NCI-H187 (cell line): ENCODE results near the gene LMCD1.

ENCODE experiments used
- DNase-seq, 2 experiments: peaks; one replicate each; lab custom pipeline; 2025; lab: John Stamatoyannopoulos, UW

The LMCD1 gene

DNA sequence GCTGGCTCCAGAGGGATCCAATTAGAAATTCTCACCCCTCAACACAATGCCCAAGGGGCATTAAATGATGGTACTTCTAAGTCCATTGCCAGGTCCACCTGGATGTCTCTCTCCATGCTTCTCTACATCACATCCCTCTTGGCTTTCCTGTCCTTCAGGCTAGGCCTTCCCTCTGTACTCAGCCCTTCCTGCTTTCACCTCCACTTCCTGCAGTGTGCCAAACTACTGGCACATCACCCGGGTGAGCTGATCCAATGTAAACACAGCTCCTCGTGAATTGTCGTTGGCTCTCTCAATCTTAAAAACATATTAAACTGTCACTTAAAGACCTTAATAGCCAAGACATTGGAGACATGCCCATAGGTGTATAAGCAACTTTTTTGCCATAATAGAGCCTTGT, 4.0 kb downstream of the LMCD1 start:
- DNase-seq = no peak

DNA sequence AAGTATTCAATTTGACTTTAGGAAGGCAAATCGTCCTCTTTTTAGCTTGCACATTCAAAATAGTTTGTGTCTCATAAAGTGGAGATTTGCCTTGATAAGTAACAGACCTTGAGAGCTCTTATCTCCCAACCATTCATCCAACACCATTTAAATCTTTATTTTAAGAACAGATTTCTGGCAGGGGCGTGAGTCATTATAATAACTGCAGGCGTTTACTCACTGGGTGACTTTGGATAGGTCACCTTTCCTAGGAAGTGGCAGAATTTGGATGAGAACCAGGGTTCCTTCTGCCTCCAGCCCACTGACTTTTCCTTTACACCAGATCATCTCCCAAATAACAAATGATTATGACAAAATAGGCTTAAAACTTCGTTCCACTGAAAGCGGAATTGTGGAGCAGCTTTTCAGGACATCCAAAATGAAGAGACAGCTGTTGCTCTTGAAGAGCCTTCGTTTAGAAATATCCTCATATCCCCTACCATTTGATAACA, 5.0 kb downstream of the LMCD1 start:
- DNase-seq = no peak

DNA sequence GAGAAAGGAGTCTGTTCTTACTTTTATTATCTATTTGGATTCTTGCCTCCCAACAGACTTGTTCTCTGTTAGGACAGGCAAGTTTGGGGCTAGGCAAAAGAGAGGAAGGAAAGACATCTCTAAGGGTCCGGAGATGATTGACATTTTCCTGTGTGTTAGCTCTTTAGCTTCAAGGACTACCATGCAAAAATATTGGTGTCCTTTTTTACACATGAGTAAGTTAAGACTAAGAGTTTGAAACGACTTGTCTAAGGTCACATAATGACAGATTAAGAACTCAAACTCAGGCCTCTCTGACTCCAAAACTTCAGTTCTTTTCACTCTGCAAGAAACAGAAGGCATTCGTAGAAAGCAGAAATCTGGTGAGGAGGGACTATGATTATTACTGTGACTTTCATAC, 5.9 kb downstream of the LMCD1 start:
- no peak for DNase-seq

GRCh38 chr3:8509961-8510360, 8.3 kb downstream of the LMCD1 start:
- no peak for DNase-seq

DNA sequence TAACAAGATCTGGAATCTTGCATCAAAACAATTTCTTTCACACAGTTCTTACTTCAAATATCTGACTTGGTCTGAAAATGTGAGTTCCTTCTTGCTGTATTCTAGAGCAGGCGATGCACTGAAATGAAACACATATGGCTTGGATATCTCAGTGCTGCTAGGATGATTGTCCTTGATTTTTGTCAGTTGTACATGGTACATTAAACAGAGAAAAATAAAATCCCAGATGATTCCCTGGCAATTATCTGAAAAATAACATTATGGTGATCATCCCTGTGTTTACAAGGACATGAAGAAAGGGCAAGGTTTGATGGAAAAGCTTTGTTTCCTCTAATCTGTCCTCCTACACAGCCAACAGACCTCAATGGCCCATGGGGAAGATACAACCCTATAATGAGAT, 10.6 kb downstream of the LMCD1 start:
- DNase-seq = no peak

GRCh38 chr3:8516047-8516661, 14.5 kb downstream of the LMCD1 start:
- no peak for DNase-seq

DNA sequence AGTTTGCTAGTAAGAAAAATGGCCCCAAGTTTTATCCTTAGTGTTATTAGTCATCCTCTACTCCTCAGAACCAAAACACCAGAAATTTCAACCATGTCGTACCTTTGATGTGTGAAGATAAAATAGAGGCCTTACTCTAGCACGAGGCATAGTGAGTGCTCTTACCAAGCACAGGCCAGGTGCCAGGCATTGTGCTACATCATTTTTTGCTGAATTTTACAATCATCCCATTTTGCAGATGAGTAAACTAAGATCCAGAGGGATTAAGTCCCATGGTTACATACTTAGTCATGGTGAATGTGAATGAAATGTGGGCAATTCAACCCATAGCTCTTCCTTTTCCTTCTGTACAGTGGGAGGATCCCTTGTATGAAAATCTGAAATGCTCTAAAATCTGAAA, 15.2 kb downstream of the LMCD1 start:
- no peak for DNase-seq

- no peak for DNase-seq
Measured at GRCh38 chr3:8517487-8517886, 15.9 kb downstream of the LMCD1 start.

DNA sequence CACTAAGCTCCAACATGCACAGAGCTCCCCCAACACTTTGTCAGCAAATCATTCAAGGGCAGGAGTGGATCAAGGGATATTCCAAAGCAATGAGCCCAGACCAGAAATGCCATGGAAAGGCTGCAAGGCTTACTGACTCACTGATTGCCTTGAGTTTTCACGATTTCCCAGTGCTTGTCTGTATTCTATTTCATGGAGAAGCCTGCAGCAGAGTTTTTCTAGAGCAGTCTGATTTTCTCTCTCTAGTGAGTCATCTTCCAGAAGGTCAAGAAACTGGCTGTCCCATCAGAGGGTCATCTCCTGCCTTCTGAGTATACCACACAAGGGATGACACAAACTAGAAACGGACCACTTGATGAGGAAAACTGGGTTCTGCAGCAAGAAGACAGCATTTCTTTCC, 16.5 kb downstream of the LMCD1 start:
- no peak for DNase-seq

DNA sequence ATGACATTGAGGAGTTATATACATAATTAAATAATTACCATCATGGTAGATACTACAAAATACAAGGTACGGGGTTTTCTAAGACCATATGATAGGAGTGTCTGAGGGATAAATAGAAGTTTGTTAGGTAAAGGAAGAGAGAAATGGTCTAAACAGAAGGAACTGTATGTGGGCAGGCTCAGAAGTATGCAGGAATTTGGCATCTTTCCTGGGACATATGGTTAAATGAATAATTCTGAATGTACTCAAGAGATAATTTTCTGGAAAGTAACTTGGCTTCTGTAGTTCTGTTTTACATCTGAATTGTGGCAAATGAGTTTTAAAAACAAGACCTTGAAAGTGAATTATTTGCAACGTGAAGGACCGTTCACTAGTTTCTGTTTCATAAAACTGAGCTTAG, 17.5 kb downstream of the LMCD1 start:
- DNase-seq = no peak

- DNase-seq = no peak
Measured at GRCh38 chr3:8519774-8520448, 18.3 kb downstream of the LMCD1 start.

DNA sequence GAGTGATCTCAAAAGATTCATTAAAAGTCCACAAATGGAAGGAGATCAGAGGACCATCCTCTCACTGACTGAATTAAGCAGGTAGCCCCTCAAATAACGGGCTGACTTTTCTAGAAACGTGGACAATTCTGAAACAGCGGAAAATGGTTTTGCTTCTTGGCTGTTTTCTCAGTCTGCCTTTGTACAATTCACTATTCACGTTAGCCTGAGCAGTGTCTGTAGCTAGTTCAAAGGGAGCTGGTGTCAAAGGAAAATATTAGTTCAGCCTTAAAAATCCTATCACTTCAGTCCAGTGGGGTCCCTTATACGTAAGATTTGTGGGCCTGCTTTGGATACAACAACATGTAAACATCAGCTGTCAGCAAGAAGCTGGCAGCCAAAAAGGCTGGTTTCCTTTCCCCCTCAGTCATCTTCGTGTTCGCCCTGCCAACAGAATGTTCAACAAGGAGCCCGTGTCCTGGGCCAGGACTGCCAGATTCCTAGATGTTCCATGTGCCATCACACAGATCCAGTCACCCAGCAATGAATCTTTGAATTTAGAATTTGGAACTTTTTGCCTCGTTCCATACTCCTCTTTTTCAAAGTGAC, 19.3 kb downstream of the LMCD1 start:
- DNase-seq = no peak

- no peak for DNase-seq
Measured at GRCh38 chr3:8523041-8523440, 21.4 kb downstream of the LMCD1 start.

DNA sequence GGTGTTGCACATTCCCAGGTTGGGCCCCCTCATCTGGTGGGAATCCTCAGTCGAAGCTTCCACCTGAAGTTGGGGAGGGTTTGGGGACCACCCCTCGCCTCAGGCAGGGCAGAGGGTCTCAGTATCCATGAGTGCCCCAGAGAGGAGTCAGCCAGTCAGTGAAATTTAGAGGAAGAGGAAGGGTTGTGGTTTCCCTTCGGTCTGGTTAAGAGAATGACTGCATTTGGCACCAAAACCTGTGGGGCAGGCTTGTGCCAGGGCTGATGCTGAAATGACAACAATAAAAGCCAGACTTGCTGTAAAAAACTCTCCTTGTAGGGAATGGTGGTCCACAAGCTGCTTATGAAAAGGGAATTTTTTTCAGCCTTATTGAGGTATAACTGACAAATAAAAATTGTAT, 22.6 kb downstream of the LMCD1 start:
- DNase-seq = no peak

DNA sequence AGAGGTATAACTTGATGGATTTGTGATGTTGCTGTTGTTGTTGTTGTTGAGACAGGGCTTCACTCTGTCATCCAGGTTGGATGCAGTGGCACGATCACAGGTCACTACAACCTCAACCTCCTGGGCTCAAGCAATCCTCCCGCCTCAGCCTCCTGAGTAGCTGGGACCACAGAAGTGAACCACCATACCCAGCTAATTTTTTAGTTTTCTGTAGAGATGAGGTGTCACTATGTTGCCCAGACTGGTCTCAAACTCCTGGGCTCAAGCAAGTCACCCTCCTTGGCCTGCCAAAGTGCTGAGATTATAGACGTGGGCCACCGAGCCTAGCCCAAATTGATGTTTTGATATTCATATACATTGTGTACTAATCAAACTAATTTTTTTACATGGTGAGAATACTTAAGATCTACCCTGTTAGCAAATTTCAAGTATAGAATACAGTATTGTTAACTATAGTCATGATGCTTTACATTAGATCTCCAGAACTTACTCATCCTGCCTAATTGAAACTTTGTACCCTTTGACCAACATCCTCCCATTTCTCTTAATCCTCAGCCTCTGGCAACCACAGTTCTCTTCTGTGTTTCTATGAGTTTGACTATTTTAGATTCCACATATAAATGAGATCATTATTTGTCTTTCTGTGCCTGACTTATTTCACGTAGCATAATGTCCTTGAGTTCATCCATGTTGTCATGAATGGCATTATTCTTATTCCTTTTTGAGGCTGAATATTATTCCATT, 23.2 kb downstream of the LMCD1 start:
- no peak for DNase-seq

DNA sequence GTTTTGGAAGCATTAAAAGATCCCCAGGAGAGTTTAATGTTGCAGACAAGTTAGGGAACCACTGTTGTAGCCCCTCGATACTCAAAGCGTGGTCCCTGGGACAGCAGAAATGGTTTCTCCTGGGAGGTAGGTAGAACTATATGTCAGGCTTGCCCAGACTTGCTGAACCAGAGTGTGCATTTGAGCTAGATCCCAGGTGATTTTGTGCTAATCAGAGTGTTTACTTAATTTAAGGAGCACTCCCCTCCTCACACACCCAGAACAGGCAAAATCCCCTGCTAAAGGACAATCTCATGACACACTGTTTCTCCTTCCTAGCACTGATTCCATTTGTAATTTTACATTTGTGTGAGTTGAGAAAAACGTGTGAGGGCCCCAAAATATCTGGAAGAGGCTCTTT, 24.3 kb downstream of the LMCD1 start:
- DNase-seq = no peak

- no peak for DNase-seq
Measured at GRCh38 chr3:8529181-8529637, 27.6 kb downstream of the LMCD1 start.

- DNase-seq = no peak
Measured at GRCh38 chr3:8529738-8530525, 28.3 kb downstream of the LMCD1 start.

DNA sequence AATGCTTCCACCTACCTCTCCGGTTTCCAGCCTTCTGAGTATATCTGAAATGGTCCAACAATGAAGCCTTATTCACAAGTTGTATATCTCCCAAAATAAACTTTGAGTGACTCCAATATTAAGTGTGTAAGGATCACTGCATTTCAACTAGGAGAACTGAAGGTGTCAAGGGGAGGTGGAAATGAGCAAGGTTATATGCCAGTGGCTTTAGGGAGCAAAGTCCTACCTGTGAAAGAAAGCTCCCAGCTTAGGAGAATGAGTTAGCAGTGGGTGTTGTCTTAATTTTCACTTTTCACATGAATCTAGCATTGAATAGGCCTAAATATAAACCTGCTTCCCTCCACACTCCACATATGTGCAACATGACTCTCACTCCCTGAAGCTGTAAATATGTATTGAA, 29.0 kb downstream of the LMCD1 start:
- no peak for DNase-seq

DNA sequence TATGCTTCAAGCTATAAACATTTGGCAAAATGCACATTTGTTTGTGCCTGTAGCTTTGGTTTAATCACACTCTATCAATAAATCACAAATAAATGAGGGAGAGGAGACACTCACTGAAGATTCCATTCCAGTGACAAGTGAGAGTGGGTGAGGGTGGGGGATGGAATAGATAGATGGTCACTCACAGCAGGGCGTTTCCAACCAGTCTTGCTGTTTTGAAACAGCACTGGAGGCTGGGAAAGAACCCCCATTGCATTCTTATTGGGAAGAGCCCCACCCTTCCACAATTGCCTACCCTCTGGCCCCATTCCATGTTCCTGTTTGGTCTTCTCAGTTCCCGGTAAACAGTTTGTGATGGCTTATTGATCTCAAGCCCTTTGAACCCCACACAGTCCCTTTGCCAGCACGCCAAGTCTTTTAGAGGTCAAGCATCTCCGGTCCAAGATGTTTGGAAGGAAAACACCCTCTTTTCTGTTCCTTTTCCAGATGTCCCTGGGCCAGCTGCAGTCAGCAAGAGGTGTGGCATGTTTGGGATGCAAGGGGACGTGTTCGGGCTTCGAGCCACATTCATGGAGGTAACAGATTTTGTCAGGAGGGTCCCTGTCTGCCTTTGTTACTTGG, 30.7 kb downstream of the LMCD1 start:
- no peak for DNase-seq
